Mesendoderm (in vitro differentiated cells): ENCODE results near the gene GALNT13.

Experiments
- DNase-seq: peaks from one replicate; pipeline ENCODE4 v3.0.0; 2013
- H2AK5ac ChIP-seq: 2 replicates; pipeline ENCODE4 v1.6.1; 2013; ENCODE audit warnings: low read length, inconsistent platforms
- H2BK120ac ChIP-seq: 2 replicates; pipeline ENCODE4 v1.6.1; 2013; ENCODE audit warnings: low read depth, mild to moderate bottlenecking, low read length, moderate library complexity, mixed read lengths
- H2BK15ac ChIP-seq: replicated peaks from 2 replicates; pipeline ENCODE4 v1.6.1; 2013; ENCODE audit warnings: low read depth, mild to moderate bottlenecking, moderate library complexity
- H2BK5ac ChIP-seq: 2 replicates; pipeline ENCODE4 v1.6.1; 2013; ENCODE audit warnings: low read length, inconsistent platforms
- H3K18ac ChIP-seq: 2 replicates; pipeline ENCODE4 v1.6.1; 2013; ENCODE audit warnings: mild to moderate bottlenecking, low read length, mixed read lengths
- H3K23ac ChIP-seq: one replicate; pipeline ENCODE4 v1.6.1; 2013; ENCODE audit warnings: low read length
- H3K27ac ChIP-seq: 2 replicates; pipeline ENCODE4 v1.5.1; 2013; ENCODE audit warnings: low read depth, mild to moderate bottlenecking, inconsistent platforms, low read length, moderate library complexity
- H3K27me3 ChIP-seq: 2 replicates; pipeline ENCODE4 v1.6.1; 2013; ENCODE audit warnings: low read length, control low read depth, mild to moderate bottlenecking, inconsistent platforms; ENCODE audit not compliant: insufficient read depth, poor library complexity
- H3K36me3 ChIP-seq: 2 replicates; pipeline ENCODE4 v1.6.1; 2013; ENCODE audit warnings: low read length, inconsistent platforms; ENCODE audit not compliant: control insufficient read depth, insufficient read depth
- H3K4ac ChIP-seq: one replicate; pipeline ENCODE4 v1.6.1; 2013; ENCODE audit warnings: low read depth, mild to moderate bottlenecking, low read length, moderate library complexity
- H3K4me1 ChIP-seq: 2 replicates; pipeline ENCODE4 v1.6.1; 2013; ENCODE audit warnings: low read depth, low read length, inconsistent platforms; ENCODE audit not compliant: control insufficient read depth
- H3K4me2 ChIP-seq: 2 replicates; pipeline ENCODE4 v1.6.1; 2013; ENCODE audit warnings: low read length
- H3K4me3 ChIP-seq: 2 replicates; pipeline ENCODE4 v1.5.1; 2013; ENCODE audit warnings: mild to moderate bottlenecking, low read length
- H3K56ac ChIP-seq: one replicate; pipeline ENCODE4 v1.6.1; 2013; ENCODE audit warnings: low read length
- H3K79me1 ChIP-seq: 2 replicates; pipeline ENCODE4 v1.6.1; 2013; ENCODE audit warnings: low read length, inconsistent platforms
- H3K79me2 ChIP-seq: 2 replicates; pipeline ENCODE4 v1.6.1; 2013; ENCODE audit warnings: mild to moderate bottlenecking, low read length; ENCODE audit not compliant: control insufficient read depth, insufficient read depth
- H3K9ac ChIP-seq: 2 replicates; pipeline ENCODE4 v1.6.1; 2013; ENCODE audit warnings: low read length, inconsistent platforms
- H4K5ac ChIP-seq: one replicate; pipeline ENCODE4 v1.6.1; 2013; ENCODE audit warnings: low read length
- H4K8ac ChIP-seq: one replicate; pipeline ENCODE4 v1.6.1; 2013; ENCODE audit warnings: low read depth, mild to moderate bottlenecking, control low read depth, low read length, moderate library complexity
- WGBS: extraction: QIAGEN DNeasy Blood & Tissue Kit; methylation state at CpG from one replicate; pipeline ENCODE4 v1.1.7; 2013; ENCODE audit warnings: low lambda C conversion rate, missing lambda C conversion rate; ENCODE audit not compliant: insufficient coverage; ENCODE audit errors: extremely low coverage; 5-methylcytosine and 5-hydroxymethylcytosine counted together

Gene GALNT13

GRCh38 chr2:154437104-154437503 is 565.4 kb downstream of the GALNT13 start:
- WGBS, result no CpG with 5 or more reads among the region's 8 CpGs

GRCh38 chr2:154439156-154439555 is 567.4 kb downstream of the GALNT13 start:
- no peak overlapping the region for H4K8ac ChIP-seq
- no peaks in the 10 kb centered on the region for H3K4me1 ChIP-seq
- H3K36me3 ChIP-seq, result no peaks in the 10 kb centered on the region
- H2AK5ac ChIP-seq, result no peak overlapping the region
- H3K4me2 ChIP-seq, result no peak overlapping the region
- H3K56ac ChIP-seq, result no peak overlapping the region
- no peak for DNase-seq
- no peak overlapping the region for H3K4me3 ChIP-seq
- no peaks in the 10 kb centered on the region for H3K79me2 ChIP-seq
- no peak overlapping the region for H4K5ac ChIP-seq
- no peaks in the 10 kb centered on the region for H3K27me3 ChIP-seq
- no CpG with 5 or more reads among the region's 2 CpGs for WGBS
- no peak overlapping the region for H3K9ac ChIP-seq
- no peak overlapping the region for H3K18ac ChIP-seq
- H2BK15ac ChIP-seq, result no peak overlapping the region
- H2BK120ac ChIP-seq, result no peak overlapping the region
- no peak overlapping the region for H3K4ac ChIP-seq
- no peaks in the 10 kb centered on the region for H3K79me1 ChIP-seq
- no peak overlapping the region for H3K23ac ChIP-seq
- H2BK5ac ChIP-seq, result no peak overlapping the region
- H3K27ac ChIP-seq, result no peak overlapping the region

More at GRCh38 chr2:154437104-154437503, 565.4 kb downstream of the GALNT13 start:
- Histone ChIP-seq H3K79me2 (no peaks in the 10 kb centered on the region), H2BK5ac (no peak overlapping the region), H3K23ac (no peak overlapping the region), H3K79me1 (no peaks in the 10 kb centered on the region), H3K18ac (no peak overlapping the region), H3K27ac (no peak overlapping the region), H3K36me3 (no peaks in the 10 kb centered on the region), H3K4me3 (no peak overlapping the region), H3K4ac (no peak overlapping the region), H2BK15ac (no peak overlapping the region), H3K4me1 (no peaks in the 10 kb centered on the region), H3K9ac (no peak overlapping the region), H2AK5ac (no peak overlapping the region), H3K27me3 (no peaks in the 10 kb centered on the region), H3K56ac (no peak overlapping the region), H4K5ac (no peak overlapping the region), H2BK120ac (no peak overlapping the region), H4K8ac (no peak overlapping the region), H3K4me2 (no peak overlapping the region)
- DNase-seq, result no peak

GRCh38 chr2:154443919-154444318 is 572.2 kb downstream of the GALNT13 start:
- Histone ChIP-seq H3K18ac (no peak overlapping the region), H3K27me3 (no peaks in the 10 kb centered on the region), H3K4me1 (no peaks in the 10 kb centered on the region), H4K5ac (no peak overlapping the region), H2BK5ac (no peak overlapping the region), H3K79me1 (no peaks in the 10 kb centered on the region), H3K36me3 (no peaks in the 10 kb centered on the region), H2AK5ac (no peak overlapping the region), H3K79me2 (no peaks in the 10 kb centered on the region), H4K8ac (no peak overlapping the region), H3K27ac (no peak overlapping the region), H3K9ac (no peak overlapping the region), H2BK15ac (no peak overlapping the region), H3K23ac (no peak overlapping the region), H3K4me3 (no peak overlapping the region), H2BK120ac (no peak overlapping the region), H3K56ac (no peak overlapping the region), H3K4me2 (no peak overlapping the region), H3K4ac (no peak overlapping the region)
- no peak for DNase-seq

GRCh38 chr2:154446324-154446723 is 574.6 kb downstream of the GALNT13 start:
- DNase-seq, result no peak
- Histone ChIP-seq H3K27ac (no peak overlapping the region), H2BK5ac (no peak overlapping the region), H3K4me3 (no peak overlapping the region), H3K4ac (no peak overlapping the region), H3K9ac (no peak overlapping the region), H3K23ac (no peak overlapping the region), H3K36me3 (no peaks in the 10 kb centered on the region), H2BK120ac (no peak overlapping the region), H3K79me1 (no peaks in the 10 kb centered on the region), H3K4me2 (no peak overlapping the region), H3K4me1 (no peaks in the 10 kb centered on the region), H3K56ac (no peak overlapping the region), H3K79me2 (no peaks in the 10 kb centered on the region), H2BK15ac (no peak overlapping the region), H3K27me3 (no peaks in the 10 kb centered on the region), H3K18ac (no peak overlapping the region), H2AK5ac (no peak overlapping the region), H4K5ac (no peak overlapping the region), H4K8ac (no peak overlapping the region)
- no CpG with 5 or more reads among the region's 2 CpGs for WGBS

GRCh38 chr2:154447727-154448418 is 576.2 kb downstream of the GALNT13 start:
- WGBS, result no CpG with 5 or more reads among the region's 2 CpGs
- Histone ChIP-seq H3K56ac (no peak overlapping the region), H3K4me1 (no peaks in the 10 kb centered on the region), H2BK5ac (no peak overlapping the region), H2BK15ac (no peak overlapping the region), H2BK120ac (no peak overlapping the region), H3K4me2 (no peak overlapping the region), H3K27ac (no peak overlapping the region), H3K36me3 (no peaks in the 10 kb centered on the region), H2AK5ac (no peak overlapping the region), H3K18ac (no peak overlapping the region), H3K4me3 (no peak overlapping the region), H3K27me3 (no peaks in the 10 kb centered on the region), H3K79me2 (no peaks in the 10 kb centered on the region), H4K5ac (no peak overlapping the region), H3K23ac (no peak overlapping the region), H3K4ac (no peak overlapping the region), H3K79me1 (no peaks in the 10 kb centered on the region), H3K9ac (no peak overlapping the region), H4K8ac (no peak overlapping the region)
- DNase-seq, result no peak
